Gastroesophageal sphincter (tissue), 4 donors: ENCODE measurements around the gene TAF3. TPM values are rescaled to one million over a fixed set of nuclear protein-coding genes. Genes with fewer than 3 reads are reported as not detected.
A peak's percentile ranks its signal among the peaks of the same experiment; 100 is the strongest.

Experiments used
- ATAC-seq: fragments of 150-250 bp; one replicate; pipeline ENCODE4 v1.9.1; 2016; ENCODE audit warnings: mild to moderate bottlenecking, moderate library complexity
- H3K27ac ChIP-seq, 4 donors: fragments of 200-600 bp; sonication (generic) in 3 of 4; 1 replicate in 3 of 4; 2 replicates in 1 of 4; pipeline ENCODE4 v1.5.1; 2016 to 2019
- H3K27me3 ChIP-seq: fragments of 200-600 bp; sonication (generic); one replicate; pipeline ENCODE4 v1.5.1; 2019
- H3K36me3 ChIP-seq, 2 donors: fragments of 200-600 bp; sonication (generic); one replicate each; pipeline ENCODE4 v1.5.1; 2019; ENCODE audit warnings: control low read depth in 1 of 2
- H3K4me1 ChIP-seq, 3 donors: fragments of 200-600 bp; sonication (generic); 1 replicate in 2 of 3; 2 replicates in 1 of 3; pipeline ENCODE4 v1.5.1; 2016 to 2019; ENCODE audit warnings: control low read depth in 2 of 3
- H3K4me3 ChIP-seq, 2 donors: fragments of 200-600 bp; sonication (generic); one replicate each; pipeline ENCODE4 v1.5.1; 2019; ENCODE audit warnings: mild to moderate bottlenecking in 1 of 2, moderate library complexity in 1 of 2
- H3K9me3 ChIP-seq, 3 donors: fragments of 200-600 bp; sonication (generic); one replicate each; pipeline ENCODE4 v1.5.1; 2017 to 2019; ENCODE audit warnings: control low read depth in 2 of 3
- CTCF ChIP-seq, 4 experiments: fragments of 200-600 bp in 2 of 4; fragments of 450-650 bp in 2 of 4; sonication (generic) in 1 of 4; IDR thresholded peaks; one replicate each; pipeline ENCODE4 v1.5.1; 2017 to 2019; ENCODE audit warnings: antibody characterized with exemption in 4 of 4, mild to moderate bottlenecking in 2 of 4, moderate library complexity in 2 of 4
- EP300 ChIP-seq: sonication (generic); formaldehyde crosslinking; IDR thresholded peaks from one replicate; pipeline ENCODE4 v1.6.1; 2017; ENCODE audit warnings: antibody characterized with exemption, mild to moderate bottlenecking
- POLR2A ChIP-seq, 2 donors: fragments of 450-650 bp; IDR thresholded peaks; one replicate each; pipeline ENCODE4 v1.6.1; 2017; ENCODE audit warnings: antibody characterized with exemption in 2 of 2, mild to moderate bottlenecking in 2 of 2, moderate library complexity in 1 of 2
- POLR2AphosphoS5 ChIP-seq: sonication (generic); formaldehyde crosslinking; IDR thresholded peaks from one replicate; pipeline ENCODE4 v1.6.1; 2017; ENCODE audit warnings: antibody characterized with exemption
- WGBS, 2 donors: methylation state at CpG; one replicate each; pipeline ENCODE4 v1.1.5; 2018; ENCODE audit warnings: low coverage in 1 of 2; 5-methylcytosine and 5-hydroxymethylcytosine counted together
- total RNA-seq, 4 donors: library from RNA; depleted of rRNA; stranded (reverse); fragments of >200 nt; gene quantifications; one replicate each; pipeline ENCODE4 v1.1.0, GENCODE V29; 2016

Gene TAF3
- total RNA-seq, 4 donors from 2014 or later, result 5.7 to 11.8 (median 8.8) TPM

- Histone ChIP-seq H3K4me3 (peak overlapping the region in 1 of 2 donors; percentile 23), H3K4me1 (peaks cover 0 to 4% (median 0%) of the 10 kb centered on the region in 3 donors), H3K36me3 (no peaks in the 10 kb centered on the region), H3K27me3 (no peaks in the 10 kb centered on the region), H3K9me3 (no peaks in the 10 kb centered on the region), H3K27ac (no peak overlapping the region)
- no peak for ATAC-seq
- TF ChIP-seq CTCF (IDR thresholded peaks at IDR 0.05), result peak; percentile 52 to 79 (median 68)
- no peak for TF ChIP-seq POLR2A (IDR thresholded peaks at IDR 0.05)
- WGBS, 2 donors, result 11 to 13% methylated on average over 5 of the region's 5 CpGs
These were observed 53.7 kb downstream of the TAF3 start for GRCh38 chr10:7872041-7872442.

GRCh38 chr10:7874864-7875263 is 56.6 kb downstream of the TAF3 start:
- no peak overlapping the region for H3K4me3 ChIP-seq
- H3K27ac ChIP-seq, result no peak overlapping the region
- ATAC-seq, result no peak
- H3K36me3 ChIP-seq, result no peaks in the 10 kb centered on the region
- TF ChIP-seq POLR2AphosphoS5, result no peak
- no peak for TF ChIP-seq CTCF (IDR thresholded peaks at IDR 0.05)
- TF ChIP-seq POLR2A (IDR thresholded peaks at IDR 0.05), result no peak
- no peak for TF ChIP-seq EP300
- H3K9me3 ChIP-seq, result no peaks in the 10 kb centered on the region
- WGBS, 2 donors, result 80 to 90% methylated on average over 2 of the region's 2 CpGs
- H3K27me3 ChIP-seq, result no peaks in the 10 kb centered on the region
- peaks cover 0 to 4% (median 0%) of the 10 kb centered on the region in 3 donors for H3K4me1 ChIP-seq

- Histone ChIP-seq H3K27me3 (no peaks in the 10 kb centered on the region), H3K4me3 (no peak overlapping the region), H3K36me3 (no peaks in the 10 kb centered on the region), H3K4me1 (peaks cover 0 to 4% (median 0%) of the 10 kb centered on the region in 3 donors), H3K27ac (no peak overlapping the region), H3K9me3 (no peaks in the 10 kb centered on the region)
- TF ChIP-seq POLR2AphosphoS5 (no peak), EP300 (no peak), POLR2A (IDR thresholded peaks at IDR 0.05) (no peak), CTCF (IDR thresholded peaks at IDR 0.05) (no peak)
- ATAC-seq, result no peak
- 43 to 77% methylated on average over 4 of the region's 4 CpGs for WGBS, 2 donors
These were observed 58.3 kb downstream of the TAF3 start for GRCh38 chr10:7876541-7877127.

- no peak for ATAC-seq
- WGBS, 2 donors, result 91 to 98% methylated on average over 3 of the region's 3 CpGs
These were observed 62.8 kb downstream of the TAF3 start for GRCh38 chr10:7881119-7881518.

More at GRCh38 chr10:7881119-7881518, 62.8 kb downstream of the TAF3 start:
- Histone ChIP-seq H3K27me3 (no peaks in the 10 kb centered on the region), H3K9me3 (no peaks in the 10 kb centered on the region), H3K4me1 (no peaks in the 10 kb centered on the region), H3K36me3 (no peaks in the 10 kb centered on the region), H3K27ac (no peak overlapping the region), H3K4me3 (no peak overlapping the region)
- TF ChIP-seq CTCF (IDR thresholded peaks at IDR 0.05), result no peak
- TF ChIP-seq POLR2AphosphoS5, result no peak
- TF ChIP-seq POLR2A (IDR thresholded peaks at IDR 0.05), result no peak
- no peak for TF ChIP-seq EP300
